NCI-H1048 (cell line): ENCODE results near the gene ASTN2.

Experiments
- DNase-seq: peaks from one replicate; lab custom pipeline; 2025; lab: John Stamatoyannopoulos, UW

Gene ASTN2

GRCh38 chr9:116566677-116567488 lies 848.0 kb downstream of the ASTN2 start:
- no peak for DNase-seq

- DNase-seq, result no peak
Measured at GRCh38 chr9:116565986-116566385, 848.9 kb downstream of the ASTN2 start.

GRCh38 chr9:116564266-116564793 lies 850.5 kb downstream of the ASTN2 start:
- DNase-seq, result no peak

GRCh38 chr9:116558818-116559540 lies 855.9 kb downstream of the ASTN2 start:
- no peak for DNase-seq

GRCh38 chr9:116558035-116558434 lies 856.8 kb downstream of the ASTN2 start:
- no peak for DNase-seq

- DNase-seq, result no peak
Measured at GRCh38 chr9:116555556-116556155, 859.2 kb downstream of the ASTN2 start.

GRCh38 chr9:116555119-116555518 lies 859.7 kb downstream of the ASTN2 start:
- DNase-seq, result no peak

- no peak for DNase-seq
Measured at GRCh38 chr9:116550696-116551436, 864.0 kb downstream of the ASTN2 start.

GRCh38 chr9:116549786-116550660 lies 864.8 kb downstream of the ASTN2 start:
- no peak for DNase-seq

GRCh38 chr9:116549061-116549664 lies 865.7 kb downstream of the ASTN2 start:
- DNase-seq, result no peak

GRCh38 chr9:116547729-116548426 lies 867.0 kb downstream of the ASTN2 start:
- no peak for DNase-seq

GRCh38 chr9:116546711-116547581 lies 867.9 kb downstream of the ASTN2 start:
- no peak for DNase-seq

GRCh38 chr9:116544896-116545295 lies 870.0 kb downstream of the ASTN2 start:
- DNase-seq, result no peak

GRCh38 chr9:116543731-116544400 lies 871.0 kb downstream of the ASTN2 start:
- no peak for DNase-seq

GRCh38 chr9:116541402-116541801 lies 873.5 kb downstream of the ASTN2 start:
- DNase-seq, result no peak

GRCh38 chr9:116539549-116539948 lies 875.3 kb downstream of the ASTN2 start:
- no peak for DNase-seq

- no peak for DNase-seq
Measured at GRCh38 chr9:116525611-116526010, 889.2 kb downstream of the ASTN2 start.

GRCh38 chr9:116524778-116525470 lies 889.9 kb downstream of the ASTN2 start:
- no peak for DNase-seq
